Ovary (tissue), 9 donors: Measurements from ENCODE around the gene MASTL. TPM values are rescaled to one million over a fixed set of nuclear protein-coding genes. Genes with fewer than 3 reads are reported as not detected.
"Not testable (repeated sequence)": the region's sequence is repeated elsewhere in the genome, so short reads cannot be mapped to it uniquely, and the experiment has no call there.

Experiments
- DNase-seq, 5 donors: peaks; one replicate each; pipeline ENCODE4 v3.0.0-alpha.2; 2019 to 2020
- H3K27ac ChIP-seq, 2 donors: fragments of 200-600 bp; one replicate each; pipeline versions ENCODE4 v1.5.1 to v1.8.0; 2019 to 2022
- H3K27me3 ChIP-seq: fragments of 200-600 bp; one replicate; pipeline ENCODE4 v1.8.0; 2022
- H3K36me3 ChIP-seq: fragments of 200-600 bp; sonication (generic); one replicate; pipeline ENCODE4 v1.5.1; 2019
- H3K4me1 ChIP-seq: one replicate; pipeline ENCODE4 v1.8.1; 2013; ENCODE audit warnings: mild to moderate bottlenecking, moderate library complexity; ENCODE audit not compliant: insufficient read depth
- H3K4me3 ChIP-seq: fragments of 200-600 bp; sonication (generic); one replicate; pipeline ENCODE4 v1.5.1; 2017
- H3K9me3 ChIP-seq, 2 donors: fragments of 200-600 bp in 1 of 2; sonication (generic) in 1 of 2; one replicate each; pipeline versions ENCODE4 v1.5.1 to v1.8.1; 2013 to 2019; ENCODE audit warnings: mild to moderate bottlenecking in 1 of 2, moderate library complexity in 1 of 2
- CTCF ChIP-seq, 3 donors: fragments of 450-650 bp in 2 of 3; fragments of 200-600 bp in 1 of 3; IDR thresholded peaks; one replicate each; pipeline versions ENCODE4 v1.5.1 to v1.8.0; 2016 to 2022; ENCODE audit warnings: antibody characterized with exemption in 3 of 3, mild to moderate bottlenecking in 1 of 3
- EP300 ChIP-seq: sonication (generic); formaldehyde crosslinking; IDR thresholded peaks from one replicate; pipeline ENCODE4 v1.6.1; 2017; ENCODE audit warnings: antibody characterized with exemption
- POLR2A ChIP-seq: fragments of 450-650 bp; IDR thresholded peaks from one replicate; pipeline ENCODE4 v1.6.1; 2017; ENCODE audit warnings: antibody characterized with exemption, mild to moderate bottlenecking, moderate library complexity
- WGBS, 3 donors: extraction: QIAGEN DNeasy Blood & Tissue Kit in 1 of 3; methylation state at CpG; one replicate each; pipeline versions ENCODE4 v1.1.5 to v1.1.7; 2013 to 2017; 5-methylcytosine and 5-hydroxymethylcytosine counted together
- intact Hi-C, 4 donors: fragments of 100-400 bp; cut with DNase I; formaldehyde crosslinking; loops; one replicate each; pipeline versions ENCODE4 v1.11.0 to v1.15.1; 2022 to 2023
- polyA plus RNA-seq, 2 donors: library from polyadenylated mRNA; stranded (reverse); fragments of 200-250 nt in 1 of 2; fragments of 350-450 nt in 1 of 2; fragmentation: Illumina TruSeq in 1 of 2; extraction: RNeasy Lipid Tissue Mini Kit (QIAGEN cat#74804) in 1 of 2; gene quantifications; one replicate each; pipeline ENCODE4 v1.2.3, GENCODE V29; 2013 to 2014
- total RNA-seq, 7 donors: library from RNA; depleted of rRNA in 2 of 7; stranded (reverse); fragments of >200 nt in 2 of 7; fragmentation: NEBNext Ultra II Directional in 3 of 7; extraction: Animal tissue kit (Norgen Biotek cat#: 25700) in 3 of 7; gene quantifications; one replicate each; pipeline versions ENCODE4 v1.1.0 to v1.2.4, GENCODE V29; 2016 to 2023
- donor health status: DM: no; HTN: no; CAD: no; lungs with moderate emphysema.
- donor health status: DM: no; HTN: no; CAD: no.
- donor health status: Bipolar disorder and iron deficiency.
- donor health status: DM: yes; HTN: yes; CAD: no.
- donor health status: DM: no; HTN: no; CAD: no.
- donor health status: DM: yes; HTN: yes; CAD: no.

The MASTL gene
- total and polyA plus RNA-seq, 9 donors: 2.8 to 7.5 (median 5.2) TPM

- peak overlapping the region; percentile 70 for H3K4me3 ChIP-seq
- peaks cover 8% of the 10 kb centered on the region for H3K4me1 ChIP-seq
- WGBS, 3 donors: 1 to 2% (median 2%) methylated on average over 6 of the region's 6 CpGs
- intact Hi-C loops: loop anchor here in 1 of 4 donors (5.0 kb wide), 1 partner anchor 89 kb away; the partner anchor contains the start of gene ACBD5
- H3K27me3 ChIP-seq: no peaks in the 10 kb centered on the region
- H3K36me3 ChIP-seq: no peaks in the 10 kb centered on the region
- DNase-seq: no peak
- H3K27ac ChIP-seq: no peak overlapping the region
- no peaks in the 10 kb centered on the region for H3K9me3 ChIP-seq
- TF ChIP-seq CTCF (IDR thresholded peaks at IDR 0.05): no peak
Measured at GRCh38 chr10:27153329-27153728, 1.8 kb upstream of the MASTL start.

GRCh38 chr10:27153845-27154193, 1.3 kb upstream of the MASTL start:
- intact Hi-C loops: loop anchor here in 1 of 4 donors (5.0 kb wide), 1 partner anchor 88 kb away; the partner anchor contains the start of gene ACBD5
- peak overlapping the region; percentile 70 for H3K4me3 ChIP-seq
- H3K4me1 ChIP-seq: peaks cover 8% of the 10 kb centered on the region
- no peak for DNase-seq
- TF ChIP-seq CTCF (IDR thresholded peaks at IDR 0.05) (no peak), EP300 (no peak)
- no peaks in the 10 kb centered on the region for H3K27me3 ChIP-seq
- no peaks in the 10 kb centered on the region for H3K9me3 ChIP-seq
- WGBS, 3 donors: 0% methylated on average over 18 of the region's 18 CpGs
- H3K36me3 ChIP-seq: no peaks in the 10 kb centered on the region
- peak overlapping the region; percentile 91 to 98 for H3K27ac ChIP-seq

GRCh38 chr10:27156566-27156965, 1.4 kb downstream of the MASTL start:
- H3K9me3 ChIP-seq, H3K27ac ChIP-seq, H3K36me3 ChIP-seq, H3K4me1 ChIP-seq, H3K27me3 ChIP-seq: not testable (repeated sequence)
- intact Hi-C loops: loop anchor here in 2 of 4 donors (5.0 kb wide), 1 partner anchor 86 kb away; the partner anchor contains the start of gene ACBD5 (in 2 of the 2)
- peak overlapping the region; percentile 70 for H3K4me3 ChIP-seq
- peak in 3 of 5 donors; percentile 24 to 25 (median 25) for DNase-seq
- WGBS, 3 donors: 82 to 89% (median 84%) methylated on average over 17 of the region's 17 CpGs

- intact Hi-C loops: loop anchor here in 2 of 4 donors (5.0 kb wide), 1 partner anchor 85 kb away; the partner anchor contains the start of gene ACBD5 (in 2 of the 2)
- no peaks in the 10 kb centered on the region for H3K9me3 ChIP-seq
Measured at GRCh38 chr10:27157150-27157549, 2.0 kb downstream of the MASTL start.

More at GRCh38 chr10:27157150-27157549, 2.0 kb downstream of the MASTL start:
- 74 to 77% (median 75%) methylated on average over 2 of the region's 2 CpGs for WGBS, 3 donors
- DNase-seq: no peak
- Histone ChIP-seq H3K27me3 (no peaks in the 10 kb centered on the region), H3K36me3 (no peaks in the 10 kb centered on the region), H3K4me1 (peaks cover 8% of the 10 kb centered on the region), H3K27ac (no peak overlapping the region), H3K4me3 (no peak overlapping the region)
- TF ChIP-seq POLR2A (no peak), EP300 (no peak), CTCF (IDR thresholded peaks at IDR 0.05) (no peak)
